Measurements from ENCODE around the gene C1orf35. TPM values are rescaled to one million over a fixed set of nuclear protein-coding genes. Genes with fewer than 3 reads are reported as not detected.

Gene C1orf35
- total RNA-seq, 1 donor from 2014 or later = 27.5 TPM

- H3K4me3 Mint-ChIP-seq = no peak overlapping the region
- no peak overlapping the region for H3K27ac Mint-ChIP-seq
- no peaks in the 10 kb centered on the region for H3K9me3 Mint-ChIP-seq
- no peaks in the 10 kb centered on the region for H3K27me3 Mint-ChIP-seq
- no peak for DNase-seq
- H3K4me1 Mint-ChIP-seq = peaks cover 22% of the 10 kb centered on the region
- intact Hi-C loops (cut with micrococcal nuclease) = no loop called here
- H3K36me3 Mint-ChIP-seq (ENCODE audit: low read depth) = peaks cover 20% of the 10 kb centered on the region
Observed at GRCh38 chr1:228145463-228146416, 42.6 kb upstream of the C1orf35 start.

DNA sequence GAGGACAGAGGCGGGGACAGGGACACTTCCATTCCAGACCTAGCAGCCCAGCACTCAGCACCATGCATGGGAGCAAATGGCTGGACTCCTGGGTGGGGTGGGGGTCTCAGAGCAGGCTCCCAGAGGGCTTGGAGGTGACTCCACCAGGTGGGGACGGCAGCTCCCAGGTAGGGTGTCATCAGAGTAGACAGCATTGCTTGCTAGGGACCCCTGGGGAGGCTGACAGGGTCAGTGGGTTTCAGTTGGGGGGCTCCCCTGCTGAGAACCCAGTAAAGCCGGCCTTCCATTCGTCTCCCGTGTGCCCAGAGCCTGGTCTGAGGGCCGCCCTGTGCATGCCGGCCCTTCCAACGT is 41.8 kb upstream of the C1orf35 start:
- H3K4me1 Mint-ChIP-seq = peaks cover 22% of the 10 kb centered on the region
- H3K27ac Mint-ChIP-seq = no peak overlapping the region
- intact Hi-C loops (cut with micrococcal nuclease) = loop anchor here (5.0 kb wide), 1 partner anchor 262 kb away; the partner anchor contains the start of gene TRIM11
- no peak overlapping the region for H3K4me3 Mint-ChIP-seq
- peaks cover 1% of the 10 kb centered on the region for H3K27me3 Mint-ChIP-seq
- no peak for DNase-seq
- H3K9me3 Mint-ChIP-seq = no peaks in the 10 kb centered on the region
- H3K36me3 Mint-ChIP-seq (ENCODE audit: low read depth) = peaks cover 21% of the 10 kb centered on the region

- intact Hi-C loops (cut with micrococcal nuclease) = loop anchor here (5.0 kb wide), 1 partner anchor 263 kb away; the partner anchor contains the start of gene TRIM11
- no peak for DNase-seq
Observed at GRCh38 chr1:228144193-228144992, 41.3 kb upstream of the C1orf35 start.

DNA sequence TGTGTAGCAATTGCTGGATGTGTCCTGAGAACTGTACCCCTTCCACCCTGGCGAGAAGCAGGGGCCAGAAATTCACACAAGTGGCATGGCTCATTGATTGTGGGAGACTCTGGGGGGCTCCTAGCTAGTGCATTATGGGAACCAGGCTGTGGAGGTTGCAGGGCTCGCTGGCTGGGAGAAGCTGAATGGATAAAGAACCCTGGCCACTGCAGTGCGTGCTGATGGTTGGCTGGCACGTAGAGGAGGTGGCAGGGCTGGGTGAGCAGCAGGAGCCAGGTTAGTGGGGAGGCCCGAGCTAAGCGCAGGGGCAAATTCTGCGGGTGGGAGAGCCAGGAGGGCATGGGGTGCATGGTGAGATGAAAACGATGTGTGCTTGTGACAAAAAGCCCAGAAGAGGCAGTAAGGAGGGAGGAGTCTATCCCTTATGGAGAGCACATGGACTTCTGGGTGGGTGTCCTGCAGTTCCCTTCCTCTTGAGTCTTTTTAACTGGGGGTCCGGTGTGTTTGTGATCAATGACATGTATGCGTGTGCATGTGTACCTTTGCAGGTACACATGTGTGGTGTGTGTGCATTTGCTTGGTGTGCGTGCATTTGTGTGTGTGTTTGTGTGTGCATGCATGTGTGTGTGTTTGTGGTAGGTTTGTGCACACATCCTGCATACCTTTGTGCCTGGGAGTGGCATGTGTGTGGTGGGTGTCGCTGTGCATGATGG is 40.5 kb upstream of the C1orf35 start:
- intact Hi-C loops (cut with micrococcal nuclease) = loop anchor here (5.0 kb wide), 1 partner anchor 264 kb away; the partner anchor contains the start of gene TRIM11
- DNase-seq = no peak
- peak overlapping the region; percentile 69 for H3K27ac Mint-ChIP-seq

More at GRCh38 chr1:228144193-228144992, 41.3 kb upstream of the C1orf35 start:
- no peak overlapping the region for H3K4me3 Mint-ChIP-seq
- H3K36me3 Mint-ChIP-seq (ENCODE audit: low read depth) = peaks cover 25% of the 10 kb centered on the region
- no peaks in the 10 kb centered on the region for H3K9me3 Mint-ChIP-seq
- H3K27ac Mint-ChIP-seq = peak overlapping the region; percentile 69
- peaks cover 26% of the 10 kb centered on the region for H3K4me1 Mint-ChIP-seq
- H3K27me3 Mint-ChIP-seq = peaks cover 6% of the 10 kb centered on the region

GRCh38 chr1:228142701-228143136 is 39.6 kb upstream of the C1orf35 start:
- no peaks in the 10 kb centered on the region for H3K9me3 Mint-ChIP-seq
- peaks cover 25% of the 10 kb centered on the region for H3K36me3 Mint-ChIP-seq (ENCODE audit: low read depth)
- DNase-seq = no peak
- intact Hi-C loops (cut with micrococcal nuclease) = loop anchor here (5.0 kb wide), 1 partner anchor 265 kb away; the partner anchor contains the start of gene TRIM11
- peaks cover 7% of the 10 kb centered on the region for H3K27me3 Mint-ChIP-seq
- peaks cover 26% of the 10 kb centered on the region for H3K4me1 Mint-ChIP-seq
- H3K27ac Mint-ChIP-seq = peak overlapping the region; percentile 58
- H3K4me3 Mint-ChIP-seq = peak overlapping the region; percentile 98

More for the DNA sequence above, 40.5 kb upstream of the C1orf35 start:
- Mint-ChIP-seq H3K36me3 (ENCODE audit: low read depth) (peaks cover 25% of the 10 kb centered on the region), H3K9me3 (no peaks in the 10 kb centered on the region), H3K4me3 (peak overlapping the region; percentile 98), H3K4me1 (peaks cover 26% of the 10 kb centered on the region), H3K27me3 (peaks cover 6% of the 10 kb centered on the region)

GRCh38 chr1:228142155-228142691 is 39.1 kb upstream of the C1orf35 start:
- DNase-seq = peak; percentile 58
- intact Hi-C loops (cut with micrococcal nuclease) = loop anchor here (5.0 kb wide), 1 partner anchor 265 kb away; the partner anchor contains the start of gene TRIM11
- peak overlapping the region; percentile 98 for H3K4me3 Mint-ChIP-seq
- peaks cover 25% of the 10 kb centered on the region for H3K36me3 Mint-ChIP-seq (ENCODE audit: low read depth)
- peaks cover 26% of the 10 kb centered on the region for H3K4me1 Mint-ChIP-seq
- H3K27me3 Mint-ChIP-seq = peaks cover 11% of the 10 kb centered on the region
- peak overlapping the region; percentile 97 for H3K27ac Mint-ChIP-seq
- H3K9me3 Mint-ChIP-seq = no peaks in the 10 kb centered on the region

DNA sequence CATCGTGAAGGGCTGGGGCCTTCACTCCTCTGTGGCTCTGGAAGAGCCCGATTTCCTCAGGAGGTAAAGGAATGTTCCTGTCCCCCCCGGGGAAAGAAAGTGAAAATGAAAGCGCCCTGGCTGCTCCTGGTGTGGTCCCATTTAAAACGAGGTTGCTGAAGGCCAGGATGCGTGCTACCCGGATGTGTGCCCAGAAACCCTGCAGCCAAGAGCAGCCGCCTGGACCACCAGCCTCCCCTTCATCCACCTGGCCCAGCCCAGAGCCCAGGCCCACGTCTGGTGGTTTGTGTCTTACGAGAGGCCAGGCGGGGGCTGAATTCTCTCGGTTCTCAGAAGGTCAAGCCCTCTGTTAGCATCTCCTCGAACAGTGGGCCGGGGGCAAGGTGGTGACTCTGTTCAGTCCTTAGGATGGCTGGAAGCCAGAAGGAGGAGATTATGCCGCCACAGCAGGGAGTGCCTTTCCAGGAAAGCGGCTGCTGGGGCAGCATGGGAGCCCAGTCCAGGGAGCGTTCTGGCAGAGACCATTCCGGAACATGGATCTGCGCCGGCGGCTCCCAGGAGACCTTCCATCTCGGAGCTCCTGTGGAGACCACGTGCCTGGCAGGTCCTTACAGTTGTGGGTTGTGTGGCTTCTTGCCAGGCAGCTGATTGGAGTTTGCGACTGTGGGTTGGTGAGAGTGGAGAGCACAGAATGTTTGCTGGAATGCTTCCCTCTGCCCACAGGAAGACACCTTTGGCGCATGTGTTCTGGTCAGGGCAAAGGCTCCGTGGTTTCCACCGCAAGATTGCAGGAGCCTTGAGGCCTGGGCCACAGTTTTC is 38.3 kb upstream of the C1orf35 start:
- Mint-ChIP-seq H3K4me1 (peaks cover 26% of the 10 kb centered on the region), H3K27ac (peak overlapping the region; percentile 97), H3K36me3 (ENCODE audit: low read depth) (peaks cover 25% of the 10 kb centered on the region), H3K9me3 (no peaks in the 10 kb centered on the region), H3K27me3 (peaks cover 18% of the 10 kb centered on the region), H3K4me3 (peak overlapping the region; percentile 98)
- peak; percentile 85 for DNase-seq
- intact Hi-C loops (cut with micrococcal nuclease) = loop anchor here (2.0 to 5.0 kb wide), 4 partner anchors 135 to 359 kb away; partner anchors contain the start of gene TRIM11

DNA sequence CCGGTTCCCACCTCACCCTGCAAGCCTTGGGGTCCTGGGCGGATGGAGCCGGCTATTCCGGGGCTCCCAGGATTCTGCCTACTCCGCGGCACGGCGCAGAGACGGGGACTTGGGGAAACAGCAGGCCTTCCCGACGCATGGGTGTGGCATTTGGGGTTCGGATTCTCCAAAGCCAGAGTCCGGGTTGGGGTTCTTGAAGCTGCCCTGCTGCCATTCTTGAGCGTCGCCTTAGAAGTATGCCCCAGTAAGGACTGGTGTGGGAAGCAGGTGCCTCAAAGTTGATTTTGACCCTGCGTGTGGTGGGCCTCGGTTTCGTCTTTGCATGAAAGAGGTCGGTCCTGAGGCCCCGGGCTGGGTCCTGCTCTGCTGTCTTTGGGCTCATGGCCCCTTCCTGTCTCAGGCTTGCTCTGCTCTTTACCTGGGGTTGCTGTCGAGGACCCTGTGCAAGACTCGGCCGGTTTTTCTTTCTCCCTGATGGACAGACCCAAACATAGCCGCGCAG is 37.6 kb upstream of the C1orf35 start:
- Mint-ChIP-seq H3K9me3 (no peaks in the 10 kb centered on the region), H3K4me1 (peaks cover 26% of the 10 kb centered on the region), H3K27me3 (peaks cover 25% of the 10 kb centered on the region), H3K36me3 (ENCODE audit: low read depth) (peaks cover 25% of the 10 kb centered on the region), H3K4me3 (peak overlapping the region; percentile 98), H3K27ac (peak overlapping the region; percentile 97)
- intact Hi-C loops (cut with micrococcal nuclease) = loop anchor here (1.0 to 5.0 kb wide), 9 partner anchors 26 to 405 kb away; partner anchors contain the start of genes ARF1, C1orf35, JMJD4 and MRPL55
- DNase-seq = no peak

DNA sequence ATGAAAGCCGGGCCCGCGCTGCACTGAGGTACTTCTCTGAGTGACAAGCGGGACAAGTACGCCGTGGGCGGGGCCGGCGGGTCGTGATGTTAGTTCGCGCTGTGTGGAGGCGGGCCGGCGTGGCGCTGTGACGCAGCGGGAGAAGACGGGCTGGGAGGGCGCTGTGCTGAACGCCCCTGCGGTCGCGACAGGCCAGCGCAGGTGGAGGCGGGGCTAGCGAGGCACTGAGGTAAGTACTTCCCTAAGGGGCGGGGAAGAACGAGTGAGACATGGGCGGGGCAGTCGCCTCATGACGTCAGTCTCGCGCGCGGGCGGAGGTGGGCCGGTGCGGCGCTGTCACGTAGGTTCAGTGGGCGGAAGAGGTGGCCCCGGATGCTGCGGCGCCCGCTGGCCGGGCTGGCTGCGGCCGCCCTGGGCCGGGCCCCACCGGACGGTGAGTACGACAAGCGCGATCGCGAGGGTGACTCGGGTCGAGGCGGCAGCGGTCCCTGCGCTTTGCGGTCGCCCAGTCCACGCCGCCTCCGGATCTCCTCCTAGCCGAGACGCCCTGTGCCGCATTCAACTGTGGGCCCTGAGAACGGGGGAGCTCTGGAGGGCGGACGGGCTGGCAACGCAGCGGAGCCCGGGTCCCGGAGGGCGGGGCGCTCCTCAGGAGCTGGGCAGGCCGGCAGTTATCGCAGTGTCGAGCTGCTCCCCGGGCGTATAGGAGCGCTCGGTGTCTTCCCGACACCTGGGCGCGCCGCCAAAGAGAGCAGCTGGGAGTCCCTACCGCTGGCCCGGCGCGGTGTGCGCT is 37.0 kb upstream of the C1orf35 start, which contains the start of gene GUK1:
GUK1 (plus strand) TSS at position 349 of the 793 bp plus-strand sequence; CDS start at position 373, 24 bp downstream.
- peaks cover 28% of the 10 kb centered on the region for H3K27me3 Mint-ChIP-seq
- H3K4me3 Mint-ChIP-seq = peak within 1 kb of the TSS; percentile 98
- peaks cover 26% of the 10 kb centered on the region for H3K4me1 Mint-ChIP-seq

DNA sequence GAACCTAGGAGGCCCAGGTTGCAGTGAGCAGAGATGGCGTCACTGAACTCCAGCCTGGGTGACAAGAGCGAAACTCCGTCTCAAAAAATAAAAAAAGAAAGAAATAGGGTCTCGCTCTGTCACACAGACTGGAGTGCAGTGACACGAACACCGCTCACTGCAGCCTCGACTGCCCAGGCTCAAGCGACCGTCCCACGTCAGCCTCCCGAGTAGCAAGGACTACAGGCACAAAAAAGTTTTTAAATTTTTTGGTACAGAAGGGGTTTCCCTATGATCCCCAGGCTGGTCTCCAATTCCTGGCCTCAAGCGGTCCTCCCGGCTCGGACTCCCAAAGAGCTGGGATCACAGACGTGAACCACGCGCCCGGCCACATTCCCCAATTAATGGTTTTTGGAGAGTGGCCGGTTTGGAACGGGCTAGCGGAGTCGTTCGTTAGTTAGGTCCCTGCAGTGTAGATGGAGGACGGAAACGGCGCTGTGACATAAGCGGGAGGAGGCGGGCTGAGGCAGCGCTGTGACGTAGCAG is 36.3 kb upstream of the C1orf35 start:
- DNase-seq = no peak
- Mint-ChIP-seq H3K4me1 (peaks cover 26% of the 10 kb centered on the region), H3K36me3 (ENCODE audit: low read depth) (peaks cover 25% of the 10 kb centered on the region), H3K27me3 (peaks cover 34% of the 10 kb centered on the region), H3K9me3 (no peaks in the 10 kb centered on the region), H3K27ac (peak overlapping the region; percentile 97), H3K4me3 (peak overlapping the region; percentile 98)
- intact Hi-C loops (cut with micrococcal nuclease) = loop anchor here (1.0 kb wide), 2 partner anchors 8 to 74 kb away; no protein-coding TSS in a partner anchor

More for the DNA sequence above, 37.0 kb upstream of the C1orf35 start, which contains the start of gene GUK1:
- peak; percentile 100 for DNase-seq
- intact Hi-C loops (cut with micrococcal nuclease) = loop anchor here (1.0 to 5.0 kb wide), 11 partner anchors 9 to 405 kb away; partner anchors contain the start of genes ARF1, C1orf35, JMJD4 and MRPL55
- Mint-ChIP-seq H3K9me3 (no peaks in the 10 kb centered on the region), H3K36me3 (ENCODE audit: low read depth) (peaks cover 25% of the 10 kb centered on the region), H3K27ac (peak within 1 kb of the TSS; percentile 97)

DNA sequence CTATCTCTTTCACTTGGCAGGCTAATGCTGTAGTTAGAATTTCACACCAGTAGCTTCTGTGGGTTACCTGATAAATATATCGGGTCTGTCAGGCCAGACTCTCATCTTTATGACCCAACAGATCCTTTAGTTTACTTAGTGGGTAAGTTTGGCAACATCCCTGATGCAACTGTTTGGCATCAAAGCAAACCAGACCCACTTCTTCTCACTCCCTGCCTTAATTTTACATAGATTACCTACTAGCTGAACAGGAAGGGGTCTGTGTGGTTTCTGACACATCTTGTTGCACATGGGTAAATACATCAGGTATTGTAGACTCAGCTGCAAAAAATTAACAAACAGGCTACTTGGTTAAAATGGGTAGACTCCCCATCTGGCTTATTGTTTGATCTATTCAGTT is 33.8 kb upstream of the C1orf35 start:
- Mint-ChIP-seq H3K4me3 (no peak overlapping the region), H3K27me3 (peaks cover 43% of the 10 kb centered on the region), H3K27ac (no peak overlapping the region), H3K9me3 (no peaks in the 10 kb centered on the region), H3K4me1 (peaks cover 7% of the 10 kb centered on the region), H3K36me3 (ENCODE audit: low read depth) (peaks cover 12% of the 10 kb centered on the region)
- DNase-seq = no peak
- intact Hi-C loops (cut with micrococcal nuclease) = no loop called here

Data from activated CD4-positive, alpha-beta T cell treated with anti-CD3 and anti-CD28 coated beads, Interleukin-2, amount 10 ng/mL, durations not matched to agents 24 days and 14 days (primary cell).